ENCODE results near the gene MAFB.

The MAFB gene

GRCh38 chr20:40681165-40681564 lies 7.9 kb downstream of the MAFB start:
- DNase-seq (ENCODE audit: low spot score) = no peak

GRCh38 chr20:40680161-40680959 lies 8.7 kb downstream of the MAFB start:
- no peak for DNase-seq (ENCODE audit: low spot score)

GRCh38 chr20:40679184-40679583 lies 9.9 kb downstream of the MAFB start:
- no peak for DNase-seq (ENCODE audit: low spot score)

GRCh38 chr20:40678286-40678875 lies 10.7 kb downstream of the MAFB start:
- no peak for DNase-seq (ENCODE audit: low spot score)

GRCh38 chr20:40677343-40677924 lies 11.6 kb downstream of the MAFB start:
- no peak for DNase-seq (ENCODE audit: low spot score)

- DNase-seq (ENCODE audit: low spot score) = no peak
Measured at GRCh38 chr20:40676491-40677269, 12.4 kb downstream of the MAFB start.

GRCh38 chr20:40675599-40676221 lies 13.3 kb downstream of the MAFB start:
- DNase-seq (ENCODE audit: low spot score) = no peak

- DNase-seq (ENCODE audit: low spot score) = no peak
Measured at GRCh38 chr20:40673442-40673841, 15.6 kb downstream of the MAFB start.

GRCh38 chr20:40672095-40672494 lies 16.9 kb downstream of the MAFB start:
- no peak for DNase-seq (ENCODE audit: low spot score)

GRCh38 chr20:40670253-40670652 lies 18.8 kb downstream of the MAFB start:
- no peak for DNase-seq (ENCODE audit: low spot score)

- no peak for DNase-seq (ENCODE audit: low spot score)
Measured at GRCh38 chr20:40669692-40670091, 19.3 kb downstream of the MAFB start.

- no peak for DNase-seq (ENCODE audit: low spot score)
Measured at GRCh38 chr20:40668449-40669228, 20.4 kb downstream of the MAFB start.

GRCh38 chr20:40667503-40667902 lies 21.5 kb downstream of the MAFB start:
- no peak for DNase-seq (ENCODE audit: low spot score)

GRCh38 chr20:40666336-40666735 lies 22.7 kb downstream of the MAFB start:
- DNase-seq (ENCODE audit: low spot score) = no peak

GRCh38 chr20:40664891-40665290 lies 24.1 kb downstream of the MAFB start:
- no peak for DNase-seq (ENCODE audit: low spot score)

- peak; percentile 80 for DNase-seq (ENCODE audit: low spot score)
Measured at GRCh38 chr20:40663991-40664880, 24.8 kb downstream of the MAFB start.

GRCh38 chr20:40663304-40663790 lies 25.7 kb downstream of the MAFB start:
- DNase-seq (ENCODE audit: low spot score) = no peak

GRCh38 chr20:40659567-40659966 lies 29.5 kb downstream of the MAFB start:
- DNase-seq (ENCODE audit: low spot score) = no peak

GRCh38 chr20:40658509-40658908 lies 30.5 kb downstream of the MAFB start:
- DNase-seq (ENCODE audit: low spot score) = no peak

GRCh38 chr20:40657526-40657925 lies 31.5 kb downstream of the MAFB start:
- DNase-seq (ENCODE audit: low spot score) = no peak
